Stimulated activated CD4-positive, alpha-beta T cell treated with anti-CD3 and anti-CD28 coated beads, TNF-alpha, amount 100 ng/mL, for 24 hours (primary cell): ENCODE measurements around the gene CD300A.
A peak's percentile ranks its signal among the peaks of the same experiment; 100 is the strongest.

Source experiments
- DNase-seq, 3 experiments: peaks; one replicate each; pipeline ENCODE4 v3.0.0-alpha.2; 2020; ENCODE audit warnings: low read depth in 3 of 3

The CD300A gene

DNA sequence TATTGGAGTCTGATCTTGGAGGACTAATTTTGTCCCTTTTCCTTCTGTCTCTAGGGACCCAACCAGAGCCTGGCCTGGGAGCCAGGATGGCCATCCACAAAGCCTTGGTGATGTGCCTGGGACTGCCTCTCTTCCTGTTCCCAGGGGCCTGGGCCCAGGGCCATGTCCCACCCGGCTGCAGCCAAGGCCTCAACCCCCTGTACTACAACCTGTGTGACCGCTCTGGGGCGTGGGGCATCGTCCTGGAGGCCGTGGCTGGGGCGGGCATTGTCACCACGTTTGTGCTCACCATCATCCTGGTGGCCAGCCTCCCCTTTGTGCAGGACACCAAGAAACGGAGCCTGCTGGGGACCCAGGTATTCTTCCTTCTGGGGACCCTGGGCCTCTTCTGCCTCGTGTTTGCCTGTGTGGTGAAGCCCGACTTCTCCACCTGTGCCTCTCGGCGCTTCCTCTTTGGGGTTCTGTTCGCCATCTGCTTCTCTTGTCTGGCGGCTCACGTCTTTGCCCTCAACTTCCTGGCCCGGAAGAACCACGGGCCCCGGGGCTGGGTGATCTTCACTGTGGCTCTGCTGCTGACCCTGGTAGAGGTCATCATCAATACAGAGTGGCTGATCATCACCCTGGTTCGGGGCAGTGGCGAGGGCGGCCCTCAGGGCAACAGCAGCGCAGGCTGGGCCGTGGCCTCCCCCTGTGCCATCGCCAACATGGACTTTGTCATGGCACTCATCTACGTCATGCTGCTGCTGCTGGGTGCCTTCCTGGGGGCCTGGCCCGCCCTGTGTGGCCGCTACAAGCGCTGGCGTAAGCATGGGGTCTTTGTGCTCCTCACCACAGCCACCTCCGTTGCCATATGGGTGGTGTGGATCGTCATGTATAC is 26.5 kb upstream of the CD300A start:
- no peak for DNase-seq

GRCh38 chr17:74441537-74441936 is 24.9 kb upstream of the CD300A start:
- no peak for DNase-seq

DNA sequence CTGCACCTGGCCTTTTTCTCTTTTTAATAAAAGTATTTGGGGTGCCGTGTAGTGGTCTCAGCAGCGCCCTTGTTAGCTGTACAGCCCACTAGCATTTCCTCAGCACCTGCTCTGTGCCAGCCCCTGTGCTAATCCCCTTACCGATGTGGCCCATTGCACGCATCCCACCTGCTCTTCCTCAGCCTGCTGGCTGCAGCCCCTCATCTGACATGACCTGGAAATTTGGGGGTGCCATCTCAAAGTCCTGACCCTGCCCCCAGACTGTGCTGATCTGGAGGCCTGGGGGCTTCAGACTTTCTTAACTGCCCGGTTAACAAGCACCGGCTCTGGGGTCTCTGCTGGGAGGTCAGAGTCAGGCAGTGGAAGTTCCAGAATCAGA is 24.2 kb upstream of the CD300A start:
- DNase-seq, result no peak

DNA sequence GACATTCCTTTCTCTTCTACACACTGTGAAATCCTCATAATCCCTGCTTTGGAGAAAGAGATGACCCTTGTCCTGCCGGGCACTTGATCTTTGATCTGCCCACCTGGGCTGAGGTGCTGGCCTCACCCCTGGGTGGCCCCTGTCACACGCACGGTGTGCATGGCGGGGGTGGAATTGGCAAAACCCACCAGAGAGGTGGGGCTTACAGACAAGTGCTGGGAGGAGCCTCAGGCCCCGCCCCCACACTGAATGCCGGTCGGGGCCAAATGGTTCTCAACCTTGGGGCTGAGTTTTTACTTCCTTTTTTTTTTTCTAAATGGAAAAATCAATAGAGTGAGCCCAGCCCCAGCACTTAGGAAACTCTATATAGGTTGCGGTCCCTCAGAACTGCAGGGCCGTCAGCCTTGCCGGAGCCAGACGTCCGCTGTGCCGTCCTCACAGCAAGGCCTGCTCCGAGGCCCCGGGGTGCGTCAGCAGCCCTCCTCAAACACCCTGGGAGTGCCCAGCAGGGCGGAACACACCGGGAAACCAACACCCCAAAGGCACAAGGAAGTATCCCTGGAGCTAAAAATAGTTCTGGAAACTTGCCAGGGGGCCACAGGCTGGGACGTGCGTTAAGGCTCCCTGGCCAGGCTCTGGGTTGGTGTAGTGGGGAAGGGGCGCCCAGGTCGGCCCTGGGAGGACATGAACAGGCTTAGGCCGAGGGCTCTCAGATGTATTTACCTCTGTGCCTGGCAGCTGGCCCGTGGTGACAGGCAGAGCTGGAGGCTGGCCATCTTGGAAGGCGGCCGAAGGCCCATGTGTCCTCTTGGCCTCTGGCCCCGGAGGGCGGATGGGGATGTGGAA is 23.5 kb upstream of the CD300A start:
- no peak for DNase-seq

DNA sequence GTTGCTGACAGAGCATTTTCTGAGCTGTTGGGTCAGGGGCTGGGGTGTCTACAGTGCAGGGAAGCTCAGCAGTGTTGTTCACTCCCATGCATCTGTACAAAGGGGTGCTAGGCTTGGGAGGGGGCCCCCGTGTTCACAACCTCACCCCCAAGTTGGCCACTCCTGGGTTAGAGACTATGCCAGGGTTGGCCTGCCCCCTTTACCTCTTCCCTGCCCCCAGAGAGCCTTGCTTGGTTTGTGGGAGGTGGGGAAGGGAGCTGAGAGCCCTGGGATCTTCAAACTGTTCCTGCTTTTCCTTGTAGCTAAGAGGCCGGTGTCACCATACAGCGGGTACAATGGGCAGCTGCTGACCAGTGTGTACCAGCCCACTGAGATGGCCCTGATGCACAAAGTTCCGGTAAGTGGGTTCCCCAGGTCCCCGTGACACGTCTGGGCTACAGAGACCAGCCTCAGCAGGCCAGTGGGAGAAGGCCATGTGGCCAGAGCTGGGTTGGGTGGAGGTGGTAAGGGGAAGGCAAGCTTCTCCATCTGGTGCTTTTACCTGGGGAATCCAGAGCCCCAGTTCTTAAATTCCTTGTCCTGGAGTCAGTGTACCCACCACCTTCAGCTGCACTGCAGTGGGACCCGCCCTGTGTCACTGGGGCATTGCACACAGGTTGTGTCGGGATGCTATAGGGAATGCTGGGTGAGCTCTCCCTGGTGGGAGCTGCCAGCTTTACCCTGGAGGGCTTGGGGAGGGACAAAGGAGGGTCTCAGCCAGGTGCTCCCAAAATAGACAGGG is 22.7 kb upstream of the CD300A start:
- no peak for DNase-seq

DNA sequence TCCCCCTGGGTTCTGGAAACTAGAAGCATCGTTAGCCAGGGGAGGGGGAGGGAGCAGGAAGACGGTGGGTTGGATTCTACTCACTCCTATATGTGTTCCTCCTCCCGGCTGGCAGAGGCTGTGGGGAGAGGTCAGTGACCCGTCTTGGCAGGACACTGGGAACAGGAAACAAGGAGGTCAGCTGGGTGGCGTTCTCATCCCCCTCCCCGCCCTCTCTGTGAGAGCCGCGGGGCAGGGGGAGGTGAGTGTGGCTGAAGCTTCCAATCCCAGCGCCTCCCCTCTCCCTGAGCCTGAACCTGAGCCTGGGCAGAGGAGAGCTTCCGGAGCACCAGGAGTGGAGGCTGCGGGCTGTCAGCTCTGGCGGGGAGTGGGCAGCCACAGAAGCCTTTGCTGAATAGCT is 22.0 kb upstream of the CD300A start:
- DNase-seq, result no peak

- no peak for DNase-seq
These were observed 21.3 kb upstream of the CD300A start for GRCh38 chr17:74445158-74445557.

DNA sequence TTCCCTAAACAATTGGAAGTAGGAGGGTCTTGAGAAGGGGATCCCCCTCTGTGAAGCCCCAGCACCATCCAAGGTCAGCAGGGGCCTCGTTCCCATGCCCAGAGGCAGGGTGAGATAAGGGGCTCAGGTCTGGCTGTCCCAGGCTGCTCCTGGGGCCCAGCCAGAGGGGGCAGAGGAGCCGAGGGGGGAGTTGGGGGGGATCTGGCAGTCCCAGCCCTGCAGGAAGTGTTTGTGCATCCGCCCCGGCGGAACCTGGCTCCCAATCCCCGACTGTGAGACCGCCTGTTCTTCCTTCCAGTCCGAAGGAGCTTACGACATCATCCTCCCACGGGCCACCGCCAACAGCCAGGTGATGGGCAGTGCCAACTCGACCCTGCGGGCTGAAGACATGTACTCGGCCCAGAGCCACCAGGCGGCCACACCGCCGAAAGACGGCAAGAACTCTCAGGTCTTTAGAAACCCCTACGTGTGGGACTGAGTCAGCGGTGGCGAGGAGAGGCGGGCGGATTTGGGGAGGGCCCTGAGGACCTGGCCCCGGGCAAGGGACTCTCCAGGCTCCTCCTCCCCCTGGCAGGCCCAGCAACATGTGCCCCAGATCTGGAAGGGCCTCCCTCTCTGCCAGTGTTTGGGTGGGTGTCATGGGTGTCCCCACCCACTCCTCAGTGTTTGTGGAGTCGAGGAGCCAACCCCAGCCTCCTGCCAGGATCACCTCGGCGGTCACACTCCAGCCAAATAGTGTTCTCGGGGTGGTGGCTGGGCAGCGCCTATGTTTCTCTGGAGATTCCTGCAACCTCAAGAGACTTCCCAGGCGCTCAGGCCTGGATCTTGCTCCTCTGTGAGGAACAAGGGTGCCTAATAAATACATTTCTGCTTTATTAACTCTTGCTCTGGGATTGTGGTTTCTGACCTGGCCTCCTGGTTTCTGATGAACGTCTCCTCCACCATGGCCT is 19.6 kb upstream of the CD300A start:
- DNase-seq, result no peak

GRCh38 chr17:74447628-74448159 is 18.7 kb upstream of the CD300A start:
- DNase-seq, result no peak

- DNase-seq, result no peak
These were observed 17.7 kb upstream of the CD300A start for GRCh38 chr17:74448756-74449155.

- DNase-seq, result no peak
These were observed 17.1 kb upstream of the CD300A start for GRCh38 chr17:74449306-74449705.

DNA sequence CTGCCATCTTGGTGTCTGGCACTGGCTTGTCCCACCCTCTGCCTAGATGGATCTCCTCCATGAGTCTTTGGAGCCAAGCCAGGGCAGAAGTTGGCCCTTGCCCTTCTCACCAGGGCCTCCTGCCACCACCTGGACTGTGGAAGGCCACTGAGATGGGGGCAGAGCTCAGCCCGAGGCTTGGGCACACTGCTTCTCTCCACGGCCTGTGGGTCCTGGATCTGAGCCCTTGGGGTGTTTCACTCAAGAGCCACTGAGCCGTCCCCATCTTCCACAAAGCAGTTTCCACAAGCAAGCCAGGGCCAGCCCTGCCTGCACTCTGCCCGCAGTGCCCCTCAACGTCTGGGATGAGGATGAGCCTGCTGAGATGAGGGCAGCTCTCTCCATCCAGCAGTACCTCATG is 16.7 kb upstream of the CD300A start:
- no peak for DNase-seq

DNA sequence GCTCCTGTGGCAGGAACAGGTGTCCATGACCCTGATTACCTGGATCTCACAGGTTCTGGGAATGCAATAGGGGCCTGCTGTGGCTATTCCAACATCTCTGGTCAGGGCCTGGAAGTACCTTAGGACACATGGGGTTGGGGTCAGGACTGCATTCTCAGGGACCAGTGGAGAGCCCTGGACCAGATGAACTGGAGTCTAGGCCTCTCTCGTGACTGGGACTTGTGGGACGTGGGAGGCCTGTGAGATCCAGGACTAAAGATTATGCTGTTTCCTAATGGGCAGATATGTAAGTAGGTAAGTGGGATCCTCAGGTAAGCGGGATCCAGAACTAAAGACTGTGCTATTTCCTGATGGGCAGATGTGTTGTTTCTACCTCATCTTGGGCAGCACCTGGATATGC is 16.2 kb upstream of the CD300A start:
- DNase-seq, result no peak

- DNase-seq, result no peak
These were observed 15.5 kb upstream of the CD300A start for GRCh38 chr17:74450925-74451403.

GRCh38 chr17:74451557-74451956 is 14.9 kb upstream of the CD300A start:
- no peak for DNase-seq

DNA sequence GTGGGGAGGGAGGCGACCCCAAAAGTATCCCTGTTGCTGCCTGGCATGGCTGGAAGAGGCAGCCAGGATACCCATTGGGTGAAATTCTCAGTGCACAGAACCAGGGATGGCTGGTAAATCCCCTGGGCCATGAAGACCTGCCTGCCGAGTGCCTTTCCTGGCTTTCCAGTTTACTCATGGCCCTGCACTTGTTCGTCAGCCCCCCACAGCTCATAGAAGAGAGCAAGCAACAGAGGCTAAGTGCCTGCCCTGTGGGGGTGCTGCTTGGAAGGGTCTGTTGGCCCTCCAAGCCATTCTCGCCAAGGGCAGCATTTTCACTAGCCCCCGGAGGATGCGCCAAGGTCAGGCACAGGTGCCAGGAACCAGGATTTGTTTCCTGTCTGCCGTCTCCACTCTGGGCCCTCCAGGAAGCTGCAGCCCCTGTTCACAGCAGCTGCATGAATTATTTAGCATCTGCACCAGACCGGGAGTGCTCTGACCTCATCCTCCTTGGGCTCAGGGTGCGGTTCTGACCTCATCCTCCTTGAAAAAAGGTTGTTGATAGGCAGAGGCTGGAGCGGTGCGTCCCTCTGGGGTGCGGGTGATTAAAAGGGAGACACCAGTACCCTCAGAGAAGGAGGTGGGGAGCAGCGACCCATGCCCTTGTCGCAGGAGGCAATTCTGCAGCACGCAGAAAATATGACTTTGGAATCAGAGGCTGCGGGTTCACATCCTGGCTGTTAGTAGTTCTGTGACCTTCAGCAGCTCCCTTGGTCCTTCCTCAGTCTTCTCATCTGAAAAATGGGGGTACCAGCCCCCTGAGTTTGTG is 14.2 kb upstream of the CD300A start:
- no peak for DNase-seq

GRCh38 chr17:74452841-74453661 is 13.4 kb upstream of the CD300A start:
- DNase-seq, result no peak

- DNase-seq, result peak; percentile 25 to 79 (median 45)
These were observed 12.7 kb upstream of the CD300A start for GRCh38 chr17:74453665-74454196.
